ENCODE results near the gene ACAD10. TPM values are rescaled to one million over a fixed set of nuclear protein-coding genes. Genes with fewer than 3 reads are reported as not detected.

ACAD10 gene
- total and polyA plus RNA-seq, 4 donors = 10.7 to 34.8 (median 21.2) TPM

DNA sequence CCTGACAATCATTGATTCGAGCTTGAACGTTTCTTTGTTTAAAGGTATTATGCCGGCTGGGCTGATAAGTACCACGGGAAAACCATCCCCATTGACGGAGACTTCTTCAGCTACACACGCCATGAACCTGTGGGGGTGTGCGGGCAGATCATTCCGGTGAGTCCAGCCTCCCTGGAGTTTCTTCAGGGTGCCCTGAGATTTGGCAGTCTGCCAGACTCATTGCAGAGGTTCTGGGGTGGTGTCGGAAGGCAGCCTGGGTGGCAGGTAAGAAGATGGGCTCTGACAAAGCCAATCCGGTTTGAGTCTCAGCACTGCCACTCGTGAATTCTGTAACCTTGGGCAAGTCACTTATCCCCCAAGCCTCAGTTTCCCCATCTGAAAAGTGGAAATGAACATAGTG, 103.9 kb downstream of the ACAD10 start:
- H3K27me3 ChIP-seq (ENCODE audit: control insufficient read depth in 4 of 4, insufficient read depth in 4 of 4, low read length in 3 of 4) = no peaks in the 10 kb centered on the region
- WGBS = 66% methylated on average over 11 of the region's 11 CpGs
- no peak overlapping the region for H3K9ac ChIP-seq (ENCODE audit: low read depth in 1 of 2, low read length in 2 of 2)
- no peak for TF ChIP-seq MAX (IDR thresholded peaks at IDR 0.05)
- TF ChIP-seq NR2F2 (IDR thresholded peaks at IDR 0.05) = no peak
- TF ChIP-seq HNF4G (IDR thresholded peaks at IDR 0.05) = no peak
- TF ChIP-seq EGR1 (IDR thresholded peaks at IDR 0.05; ENCODE audit: low read depth in 2 of 2) = no peak
- no peak for TF ChIP-seq REST (IDR thresholded peaks at IDR 0.05)
- TF ChIP-seq FOXA1 (IDR thresholded peaks at IDR 0.05) = no peak
- no peak for TF ChIP-seq FOXA2 (IDR thresholded peaks at IDR 0.05)
- no peak for TF ChIP-seq RAD21 (IDR thresholded peaks at IDR 0.05)
- no peak for TF ChIP-seq JUND (IDR thresholded peaks at IDR 0.05)
- TF ChIP-seq TAF1 (conservative IDR thresholded peaks at IDR 0.05) = no peak
- TF ChIP-seq SP1 (IDR thresholded peaks at IDR 0.05) = no peak
- no peak for TF ChIP-seq RXRA (IDR thresholded peaks at IDR 0.05)
- no peak for TF ChIP-seq YY1 (IDR thresholded peaks at IDR 0.05)
- no peak for TF ChIP-seq HNF4A (conservative IDR thresholded peaks at IDR 0.05)
- H3K27ac ChIP-seq (ENCODE audit: low read depth in 1 of 2, low read length in 2 of 2) = peak overlapping the region in 1 of 2 donors; percentile 31
- DNase-seq (ENCODE audit: low spot score) = no peak
- no peaks in the 10 kb centered on the region for H3K9me3 ChIP-seq (ENCODE audit: control insufficient read depth in 4 of 4, low read length in 3 of 4)
- peaks cover 16 to 64% (median 55%) of the 10 kb centered on the region in 4 donors for H3K4me1 ChIP-seq (ENCODE audit: control insufficient read depth in 4 of 4, insufficient read depth in 4 of 4, low read length in 3 of 4)
- H3K4me3 ChIP-seq (ENCODE audit: low read depth in 1 of 3, low read length in 3 of 3) = no peak overlapping the region
- peaks cover 7 to 41% (median 31%) of the 10 kb centered on the region in 4 donors for H3K36me3 ChIP-seq (ENCODE audit: control insufficient read depth in 4 of 4, insufficient read depth in 3 of 4, low read depth in 1 of 4, low read length in 3 of 4)

- H3K9ac ChIP-seq (ENCODE audit: low read depth in 1 of 2, low read length in 2 of 2) = no peak overlapping the region
- H3K4me3 ChIP-seq (ENCODE audit: low read depth in 1 of 3, low read length in 3 of 3) = no peak overlapping the region
- TF ChIP-seq CTCF (IDR thresholded peaks at IDR 0.05; ENCODE audit: low read depth, low read length, missing input control) = no peak
- peak; percentile 51 for TF ChIP-seq FOXA1 (IDR thresholded peaks at IDR 0.05)
- peak; percentile 80 to 81 for TF ChIP-seq HNF4A (conservative IDR thresholded peaks at IDR 0.05)
- TF ChIP-seq, protein P1, sequence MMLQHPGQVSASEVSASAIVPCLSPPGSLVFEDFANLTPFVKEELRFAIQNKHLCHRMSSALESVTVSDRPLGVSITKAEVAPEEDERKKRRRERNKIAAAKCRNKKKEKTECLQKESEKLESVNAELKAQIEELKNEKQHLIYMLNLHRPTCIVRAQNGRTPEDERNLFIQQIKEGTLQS (IDR thresholded peaks at IDR 0.05) = no peak
- peak; percentile 39 for TF ChIP-seq ZBTB33 (IDR thresholded peaks at IDR 0.05)
- TF ChIP-seq TAF1 (conservative IDR thresholded peaks at IDR 0.05) = no peak
- peak; percentile 92 for TF ChIP-seq RXRA (IDR thresholded peaks at IDR 0.05)
- TF ChIP-seq MAX (IDR thresholded peaks at IDR 0.05) = peak; percentile 60
- peak; percentile 43 for TF ChIP-seq FOXA2 (IDR thresholded peaks at IDR 0.05)
- TF ChIP-seq GABPA (IDR thresholded peaks at IDR 0.05 in 1 of 2, conservative IDR thresholded peaks at IDR 0.05 in 1 of 2) = no peak
- peak; percentile 56 for TF ChIP-seq SP1 (IDR thresholded peaks at IDR 0.05)
- TF ChIP-seq EGR1 (IDR thresholded peaks at IDR 0.05; ENCODE audit: low read depth in 2 of 2) = peak in 1 of 2 donors; percentile 25
- TF ChIP-seq JUND (IDR thresholded peaks at IDR 0.05) = peak; percentile 22 to 63
- peak; percentile 38 to 43 for TF ChIP-seq RAD21 (IDR thresholded peaks at IDR 0.05)
- TF ChIP-seq NR2F2 (IDR thresholded peaks at IDR 0.05) = peak; percentile 83
- TF ChIP-seq HNF4G (IDR thresholded peaks at IDR 0.05) = peak; percentile 43
- H3K9me3 ChIP-seq (ENCODE audit: control insufficient read depth in 4 of 4, low read length in 3 of 4) = no peaks in the 10 kb centered on the region
- WGBS = 38% methylated on average over 8 of the region's 8 CpGs
- H3K4me1 ChIP-seq (ENCODE audit: control insufficient read depth in 4 of 4, insufficient read depth in 4 of 4, low read length in 3 of 4) = peaks cover 13 to 58% (median 44%) of the 10 kb centered on the region in 4 donors
- peaks cover 11 to 44% (median 35%) of the 10 kb centered on the region in 4 donors for H3K36me3 ChIP-seq (ENCODE audit: control insufficient read depth in 4 of 4, insufficient read depth in 3 of 4, low read depth in 1 of 4, low read length in 3 of 4)
- H3K27ac ChIP-seq (ENCODE audit: low read depth in 1 of 2, low read length in 2 of 2) = peak overlapping the region; percentile 91 to 92
- no peaks in the 10 kb centered on the region for H3K27me3 ChIP-seq (ENCODE audit: control insufficient read depth in 4 of 4, insufficient read depth in 4 of 4, low read length in 3 of 4)
- DNase-seq (ENCODE audit: low spot score) = no peak
Observed at GRCh38 chr12:111791507-111791906, 105.7 kb downstream of the ACAD10 start.

Measured in liver (tissue), 9 donors.